ENCODE results near the gene RNF168.
A peak's percentile ranks its signal among the peaks of the same experiment; 100 is the strongest.
"Not testable (repeated sequence)": the region's sequence is repeated elsewhere in the genome, so short reads cannot be mapped to it uniquely, and the experiment has no call there.

RNF168 gene

GRCh38 chr3:196506687-196507086, 3.1 kb upstream of the RNF168 start:
- Histone ChIP-seq H3K36me3 (replicated peaks; ENCODE audit: insufficient read depth, low read length) (no peaks in the 10 kb centered on the region), H3K9ac (ENCODE audit: low read length) (no peak overlapping the region), H3K9me3 (replicated peaks; ENCODE audit: insufficient read depth, low read length) (no peaks in the 10 kb centered on the region), H3K4me2 (ENCODE audit: low read depth, low read length) (no peak overlapping the region), H3K27me3 (replicated peaks; ENCODE audit: insufficient read depth, low read length) (no peaks in the 10 kb centered on the region), H3K79me2 (ENCODE audit: low read length) (peaks cover 16% of the 10 kb centered on the region), H3K4me3 (ENCODE audit: low read length) (no peak overlapping the region), H3F3A (ENCODE audit: insufficient read depth, low read length) (peaks cover 29% of the 10 kb centered on the region), H3K9me2 (replicated peaks; ENCODE audit: insufficient read depth, low read length) (no peaks in the 10 kb centered on the region), H3K4me1 (ENCODE audit: low read length) (peaks cover 4% of the 10 kb centered on the region; the same call in 1 of the 2 replicates), H2AFZ (ENCODE audit: low read length) (no peak overlapping the region), H3K27ac (ENCODE audit: low read length) (no peak overlapping the region), H4K20me1 (ENCODE audit: insufficient read depth, low read length) (peaks cover 3% of the 10 kb centered on the region; the same call in 1 of the 2 replicates)
- DNase-seq: no peak
- TF ChIP-seq EZH2 (optimal IDR thresholded peaks at IDR 0.05; ENCODE audit: low read depth, low read length): no peak
- no peak for TF ChIP-seq EZH2phosphoT487 (IDR thresholded peaks at IDR 0.05; ENCODE audit: low read length)
- TF ChIP-seq, protein P1, sequence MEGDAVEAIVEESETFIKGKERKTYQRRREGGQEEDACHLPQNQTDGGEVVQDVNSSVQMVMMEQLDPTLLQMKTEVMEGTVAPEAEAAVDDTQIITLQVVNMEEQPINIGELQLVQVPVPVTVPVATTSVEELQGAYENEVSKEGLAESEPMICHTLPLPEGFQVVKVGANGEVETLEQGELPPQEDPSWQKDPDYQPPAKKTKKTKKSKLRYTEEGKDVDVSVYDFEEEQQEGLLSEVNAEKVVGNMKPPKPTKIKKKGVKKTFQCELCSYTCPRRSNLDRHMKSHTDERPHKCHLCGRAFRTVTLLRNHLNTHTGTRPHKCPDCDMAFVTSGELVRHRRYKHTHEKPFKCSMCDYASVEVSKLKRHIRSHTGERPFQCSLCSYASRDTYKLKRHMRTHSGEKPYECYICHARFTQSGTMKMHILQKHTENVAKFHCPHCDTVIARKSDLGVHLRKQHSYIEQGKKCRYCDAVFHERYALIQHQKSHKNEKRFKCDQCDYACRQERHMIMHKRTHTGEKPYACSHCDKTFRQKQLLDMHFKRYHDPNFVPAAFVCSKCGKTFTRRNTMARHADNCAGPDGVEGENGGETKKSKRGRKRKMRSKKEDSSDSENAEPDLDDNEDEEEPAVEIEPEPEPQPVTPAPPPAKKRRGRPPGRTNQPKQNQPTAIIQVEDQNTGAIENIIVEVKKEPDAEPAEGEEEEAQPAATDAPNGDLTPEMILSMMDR (IDR thresholded peaks at IDR 0.05; ENCODE audit: low read length): no peak

DNA sequence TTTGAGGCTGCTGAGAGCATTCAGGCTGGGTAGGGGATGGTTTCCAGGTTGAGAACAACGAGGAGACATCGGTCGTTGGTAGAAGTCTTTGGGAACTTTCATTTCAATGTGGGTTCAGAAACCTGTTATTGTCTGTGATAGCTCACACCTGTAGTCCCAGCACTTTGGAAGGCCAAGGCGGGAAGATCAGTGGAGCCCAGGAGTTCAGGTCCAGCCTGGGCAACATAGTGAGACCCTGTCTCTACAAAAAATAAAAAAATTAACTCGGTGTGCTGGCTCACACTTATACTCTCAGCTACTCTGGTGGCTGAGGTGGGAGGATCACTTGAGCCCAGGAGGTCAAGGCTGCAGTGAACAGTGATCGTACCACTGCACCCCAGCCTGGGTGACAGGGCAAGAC, 988 bp upstream of the RNF168 start:
- H3K9ac ChIP-seq (ENCODE audit: low read length): no peak overlapping the region
- no peaks in the 10 kb centered on the region for H3K9me3 ChIP-seq (replicated peaks; ENCODE audit: insufficient read depth, low read length)
- H3K27me3 ChIP-seq (replicated peaks; ENCODE audit: insufficient read depth, low read length): no peaks in the 10 kb centered on the region
- no peak for DNase-seq
- H4K20me1 ChIP-seq (ENCODE audit: insufficient read depth, low read length): peaks cover 19% of the 10 kb centered on the region
- TF ChIP-seq, protein P1 (IDR thresholded peaks at IDR 0.05; ENCODE audit: low read length): no peak
- TF ChIP-seq EZH2phosphoT487 (IDR thresholded peaks at IDR 0.05; ENCODE audit: low read length) (no peak), EZH2 (optimal IDR thresholded peaks at IDR 0.05; ENCODE audit: low read depth, low read length) (no peak)
- H3K79me2 ChIP-seq (ENCODE audit: low read length): peaks cover 37% of the 10 kb centered on the region
- H3K36me3 ChIP-seq (replicated peaks; ENCODE audit: insufficient read depth, low read length): no peaks in the 10 kb centered on the region
- peak overlapping the region; percentile 90; the same call in 1 of the 2 replicates for H3K27ac ChIP-seq (ENCODE audit: low read length)
- peaks cover 12% of the 10 kb centered on the region for H3K4me1 ChIP-seq (ENCODE audit: low read length)
- H3F3A ChIP-seq (ENCODE audit: insufficient read depth, low read length): peaks cover 38% of the 10 kb centered on the region
- H3K4me2 ChIP-seq (ENCODE audit: low read depth, low read length): peak overlapping the region; percentile 43; the same call in 1 of the 2 replicates
- H3K9me2 ChIP-seq (replicated peaks; ENCODE audit: insufficient read depth, low read length): no peaks in the 10 kb centered on the region
- H2AFZ ChIP-seq (ENCODE audit: low read length): 0 out of 2 replicates have a peak overlapping the region, but pooled peaks have one; percentile 37
- H3K4me3 ChIP-seq (ENCODE audit: low read length): no peak overlapping the region

DNA sequence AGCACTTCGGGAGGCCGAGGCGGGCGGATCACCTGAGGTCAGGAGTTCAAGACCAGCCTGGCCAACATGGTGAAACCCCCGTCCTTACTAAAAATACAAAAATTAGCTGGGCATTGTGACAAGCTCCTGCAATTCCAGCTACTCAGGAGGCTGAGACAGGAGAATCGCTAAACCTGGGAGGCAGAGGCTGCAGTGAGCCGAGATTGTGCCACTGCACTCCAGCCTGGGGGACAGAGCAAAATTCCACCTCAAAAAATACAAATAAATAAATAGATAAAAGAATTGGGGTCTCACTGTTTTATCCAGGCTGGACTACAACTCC, 470 bp upstream of the RNF168 start:
- H2AFZ ChIP-seq (ENCODE audit: low read length): 0 out of 2 replicates have a peak overlapping the region, but pooled peaks have one; percentile 37
- H3K9ac ChIP-seq (ENCODE audit: low read length): peak overlapping the region; percentile 27; the same call in 1 of the 2 replicates
- peaks cover 23% of the 10 kb centered on the region for H4K20me1 ChIP-seq (ENCODE audit: insufficient read depth, low read length)

DNA sequence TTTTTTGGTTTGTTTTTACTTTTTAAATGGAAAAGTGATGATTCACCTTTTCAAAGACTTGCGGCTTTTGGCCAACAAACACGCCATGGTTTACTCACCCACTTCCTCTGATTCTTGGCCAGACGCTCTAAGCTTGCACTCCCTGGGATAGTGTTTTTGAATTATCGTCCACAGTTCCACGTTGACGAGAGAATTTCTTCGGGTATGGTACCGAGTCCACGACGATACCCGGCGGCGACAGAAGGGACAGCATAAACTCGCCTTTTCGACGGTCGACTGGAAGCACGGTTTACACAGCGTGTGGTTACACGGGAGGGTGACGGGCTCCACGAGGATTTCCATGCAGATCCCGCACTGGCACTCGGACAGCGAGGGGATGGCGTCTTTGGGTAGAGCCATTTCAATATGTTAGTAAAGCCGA, 783 bp downstream of the RNF168 start:
- peaks cover 38% of the 10 kb centered on the region for H3F3A ChIP-seq (ENCODE audit: insufficient read depth, low read length)
- H3K36me3 ChIP-seq (replicated peaks; ENCODE audit: insufficient read depth, low read length): no peaks in the 10 kb centered on the region
- H3K27me3 ChIP-seq (replicated peaks; ENCODE audit: insufficient read depth, low read length): no peaks in the 10 kb centered on the region
- peaks cover 28% of the 10 kb centered on the region for H4K20me1 ChIP-seq (ENCODE audit: insufficient read depth, low read length)
- H3K4me1 ChIP-seq (ENCODE audit: low read length): peaks cover 18% of the 10 kb centered on the region
- no peaks in the 10 kb centered on the region for H3K9me3 ChIP-seq (replicated peaks; ENCODE audit: insufficient read depth, low read length)
- no peaks in the 10 kb centered on the region for H3K9me2 ChIP-seq (replicated peaks; ENCODE audit: insufficient read depth, low read length)
- peak overlapping the region; percentile 90 for H3K27ac ChIP-seq (ENCODE audit: low read length)
- H3K9ac ChIP-seq (ENCODE audit: low read length): peak overlapping the region; percentile 87
- peak overlapping the region; percentile 94 for H3K4me3 ChIP-seq (ENCODE audit: low read length)
- no peak for TF ChIP-seq EZH2 (optimal IDR thresholded peaks at IDR 0.05; ENCODE audit: low read depth, low read length)
- TF ChIP-seq, protein P1 (IDR thresholded peaks at IDR 0.05; ENCODE audit: low read length): peak; percentile 12; the same call in 1 of the 2 replicates
- H3K4me2 ChIP-seq (ENCODE audit: low read depth, low read length): peak overlapping the region; percentile 93
- H2AFZ ChIP-seq (ENCODE audit: low read length): peak overlapping the region; percentile 43
- peak; percentile 75 for DNase-seq
- H3K79me2 ChIP-seq (ENCODE audit: low read length): peaks cover 55% of the 10 kb centered on the region

More for the DNA sequence above, 470 bp upstream of the RNF168 start:
- H3K9me3 ChIP-seq (replicated peaks; ENCODE audit: insufficient read depth, low read length); DNase-seq; H3K9me2 ChIP-seq (replicated peaks; ENCODE audit: insufficient read depth, low read length); H3K36me3 ChIP-seq (replicated peaks; ENCODE audit: insufficient read depth, low read length); H3K27me3 ChIP-seq (replicated peaks; ENCODE audit: insufficient read depth, low read length): not testable (repeated sequence)
- peak overlapping the region; percentile 90; the same call in 1 of the 2 replicates for H3K27ac ChIP-seq (ENCODE audit: low read length)
- H3K4me3 ChIP-seq (ENCODE audit: low read length): peak overlapping the region; percentile 30; the same call in 1 of the 2 replicates
- peaks cover 38% of the 10 kb centered on the region for H3F3A ChIP-seq (ENCODE audit: insufficient read depth, low read length)
- peaks cover 16% of the 10 kb centered on the region for H3K4me1 ChIP-seq (ENCODE audit: low read length)
- peaks cover 43% of the 10 kb centered on the region for H3K79me2 ChIP-seq (ENCODE audit: low read length)
- H3K4me2 ChIP-seq (ENCODE audit: low read depth, low read length): peak overlapping the region; percentile 43; the same call in 1 of the 2 replicates
